Calu3 (cell line): ENCODE data around the gene NSUN6. TPM values are rescaled to one million over a fixed set of nuclear protein-coding genes. Genes with fewer than 3 reads are reported as not detected.

ENCODE experiments used
- BruUV-seq: library from RNA; stranded (reverse); fragments of 400-500 nt; replicated peaks from 2 replicates; lab custom pipeline; 2021; lab: Mats Ljungman, UMichigan
- CTCF ChIA-PET: fragments of 300-600 bp; sonication (Branson Sonifier 250); formaldehyde crosslinking; loops from one replicate; lab custom pipeline; 2022; ENCODE audit warnings: antibody characterized with exemption; lab: Charles Lee
- DNase-seq: peaks from one replicate; pipeline ENCODE4 v3.0.0; 2022
- H3K27ac Mint-ChIP-seq: one replicate; pipeline ENCODE4 v1.8.0; 2022; ENCODE audit warnings: mixed read lengths; ENCODE audit not compliant: unreplicated experiment
- H3K27me3 Mint-ChIP-seq: one replicate; pipeline ENCODE4 v1.8.0; 2022; ENCODE audit warnings: mixed read lengths; ENCODE audit not compliant: unreplicated experiment
- H3K36me3 Mint-ChIP-seq: one replicate; pipeline ENCODE4 v1.8.0; 2022; ENCODE audit warnings: mild to moderate bottlenecking, moderate library complexity, mixed read lengths; ENCODE audit not compliant: insufficient read depth, unreplicated experiment
- H3K4me1 Mint-ChIP-seq: one replicate; pipeline ENCODE4 v1.8.0; 2022; ENCODE audit warnings: mild to moderate bottlenecking, low read depth, mixed read lengths; ENCODE audit not compliant: unreplicated experiment
- H3K4me3 Mint-ChIP-seq: one replicate; pipeline ENCODE4 v1.8.0; 2022; ENCODE audit warnings: mild to moderate bottlenecking, low read depth, moderate library complexity, mixed read lengths; ENCODE audit not compliant: unreplicated experiment
- H3K9me3 Mint-ChIP-seq: one replicate; pipeline ENCODE4 v1.8.0; 2022; ENCODE audit warnings: low read depth, mixed read lengths; ENCODE audit not compliant: unreplicated experiment
- intact Hi-C: fragments of 100-400 bp; cut with micrococcal nuclease; formaldehyde crosslinking; loops from one replicate; pipeline ENCODE4 v1.10.0; 2022; ENCODE audit not compliant: unreplicated experiment
- total RNA-seq: library from RNA; stranded (reverse); gene quantifications from 2 replicates; pipeline ENCODE4 v1.2.3, GENCODE V29; 2022
- TF ChIP-seq, protein P1 (sequence below): fragments of 200-600 bp; IDR thresholded peaks from one replicate; pipeline ENCODE4 v1.8.0; 2022; ENCODE audit warnings: antibody characterized with exemption; ENCODE audit not compliant: unreplicated experiment

Gene NSUN6
- total RNA-seq, 1 experiment from 2014 or later = 10.5 TPM

DNA sequence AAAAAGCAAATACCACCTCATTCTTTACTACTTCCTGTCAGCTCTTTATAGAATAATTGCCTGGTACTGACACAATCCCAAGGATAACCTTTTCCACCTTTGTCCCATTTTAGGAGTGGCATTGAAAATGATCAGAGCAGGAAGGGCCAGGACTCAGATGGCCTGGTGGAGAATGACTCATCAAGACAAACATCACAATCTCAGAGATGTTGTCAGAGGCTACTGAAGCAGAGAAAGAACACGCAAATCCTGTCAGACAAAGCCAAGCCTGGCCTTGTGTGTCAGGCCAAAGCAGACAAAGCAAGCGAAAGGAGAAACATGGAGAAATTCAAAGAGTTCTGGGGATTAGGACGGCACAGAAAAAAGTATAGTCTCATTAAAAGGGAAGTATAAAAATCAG, 40.9 kb downstream of the NSUN6 start:
- DNase-seq = peak; percentile 37
- peak overlapping the region; percentile 84 for H3K27ac Mint-ChIP-seq
- intact Hi-C loops = loop anchor here (5.0 kb wide), 1 partner anchor 42 kb away; the partner anchor contains the start of gene NSUN6
- H3K4me1 Mint-ChIP-seq = peaks cover 9% of the 10 kb centered on the region
- H3K36me3 Mint-ChIP-seq = peaks cover 5% of the 10 kb centered on the region
- BruUV-seq = no TSS peak
- no peaks in the 10 kb centered on the region for H3K27me3 Mint-ChIP-seq
- CTCF ChIA-PET = no interaction called here
- no peaks in the 10 kb centered on the region for H3K9me3 Mint-ChIP-seq
- TF ChIP-seq, protein P1, sequence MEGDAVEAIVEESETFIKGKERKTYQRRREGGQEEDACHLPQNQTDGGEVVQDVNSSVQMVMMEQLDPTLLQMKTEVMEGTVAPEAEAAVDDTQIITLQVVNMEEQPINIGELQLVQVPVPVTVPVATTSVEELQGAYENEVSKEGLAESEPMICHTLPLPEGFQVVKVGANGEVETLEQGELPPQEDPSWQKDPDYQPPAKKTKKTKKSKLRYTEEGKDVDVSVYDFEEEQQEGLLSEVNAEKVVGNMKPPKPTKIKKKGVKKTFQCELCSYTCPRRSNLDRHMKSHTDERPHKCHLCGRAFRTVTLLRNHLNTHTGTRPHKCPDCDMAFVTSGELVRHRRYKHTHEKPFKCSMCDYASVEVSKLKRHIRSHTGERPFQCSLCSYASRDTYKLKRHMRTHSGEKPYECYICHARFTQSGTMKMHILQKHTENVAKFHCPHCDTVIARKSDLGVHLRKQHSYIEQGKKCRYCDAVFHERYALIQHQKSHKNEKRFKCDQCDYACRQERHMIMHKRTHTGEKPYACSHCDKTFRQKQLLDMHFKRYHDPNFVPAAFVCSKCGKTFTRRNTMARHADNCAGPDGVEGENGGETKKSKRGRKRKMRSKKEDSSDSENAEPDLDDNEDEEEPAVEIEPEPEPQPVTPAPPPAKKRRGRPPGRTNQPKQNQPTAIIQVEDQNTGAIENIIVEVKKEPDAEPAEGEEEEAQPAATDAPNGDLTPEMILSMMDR = no peak
- peak overlapping the region; percentile 20 for H3K4me3 Mint-ChIP-seq

DNA sequence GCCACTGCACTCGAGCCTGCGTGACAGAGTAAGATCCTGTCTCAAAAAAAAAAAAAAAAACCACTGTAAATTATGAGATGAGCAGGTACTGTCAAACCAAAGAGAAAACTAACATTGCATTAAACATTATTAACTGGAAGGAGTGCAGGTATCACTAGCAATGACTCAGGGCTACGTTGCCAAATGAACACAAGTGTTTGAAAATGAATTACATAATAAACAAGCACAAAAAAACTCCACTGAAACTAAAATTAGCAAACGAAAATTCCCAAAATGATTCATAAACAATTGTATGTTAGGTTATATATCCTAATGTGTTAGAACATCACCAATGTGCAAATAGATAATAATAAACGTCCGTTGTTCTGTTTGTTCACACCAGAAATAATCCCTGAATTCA, 42.8 kb downstream of the NSUN6 start:
- intact Hi-C loops = no loop called here
- CTCF ChIA-PET = no interaction called here
- Mint-ChIP-seq H3K4me3 (no peak overlapping the region), H3K27me3 (no peaks in the 10 kb centered on the region), H3K36me3 (peaks cover 5% of the 10 kb centered on the region), H3K4me1 (peaks cover 9% of the 10 kb centered on the region), H3K9me3 (no peaks in the 10 kb centered on the region), H3K27ac (no peak overlapping the region)
- no peak for DNase-seq
- no TSS peak for BruUV-seq
- TF ChIP-seq, protein P1 = no peak

DNA sequence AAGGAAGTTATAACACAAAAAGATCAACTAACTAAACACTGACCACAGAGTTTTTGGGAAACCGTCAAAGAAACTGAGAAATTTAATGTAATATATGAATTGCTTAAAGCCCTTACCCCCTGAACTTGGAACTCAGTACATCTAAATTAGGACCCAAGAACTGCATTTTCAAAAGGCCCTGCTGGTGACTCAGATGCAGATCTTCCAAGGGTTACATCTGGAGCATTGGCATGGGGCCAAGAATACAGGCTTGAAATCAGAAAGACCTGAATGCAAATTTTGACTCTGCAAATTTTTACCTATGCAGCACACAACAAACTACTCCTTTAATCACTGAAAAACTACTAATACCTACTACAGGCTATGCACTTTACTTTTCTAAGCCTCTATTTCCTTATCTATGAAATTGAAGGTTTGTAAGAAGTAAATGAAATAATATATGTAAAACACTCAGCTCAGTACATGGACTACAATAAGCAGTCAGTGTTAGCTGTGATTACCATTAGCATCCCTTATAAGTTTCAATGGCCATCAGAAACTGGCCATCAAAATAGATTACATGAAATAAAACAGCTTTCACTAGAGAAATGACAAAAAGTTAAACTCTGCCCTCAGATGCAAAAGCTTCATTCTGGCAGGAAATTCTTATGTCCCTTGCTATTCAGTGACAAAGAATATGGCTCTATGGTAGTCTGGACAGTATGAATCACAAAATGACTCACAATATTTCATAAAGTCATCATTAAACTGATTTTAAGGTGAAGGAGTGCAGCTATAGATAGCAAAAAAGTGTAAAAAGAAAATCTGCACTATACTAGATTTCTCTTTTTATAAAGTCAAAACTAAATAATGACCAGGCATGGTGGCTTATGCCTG, 43.6 kb downstream of the NSUN6 start:
- peak; percentile 59 for DNase-seq
- intact Hi-C loops = no loop called here
- H3K9me3 Mint-ChIP-seq = no peaks in the 10 kb centered on the region
- H3K36me3 Mint-ChIP-seq = peaks cover 5% of the 10 kb centered on the region
- H3K4me1 Mint-ChIP-seq = peaks cover 9% of the 10 kb centered on the region
- no TSS peak for BruUV-seq
- no peaks in the 10 kb centered on the region for H3K27me3 Mint-ChIP-seq
- no peak overlapping the region for H3K27ac Mint-ChIP-seq
- no peak overlapping the region for H3K4me3 Mint-ChIP-seq
- TF ChIP-seq, protein P1 = no peak
- CTCF ChIA-PET = interaction anchor here (0.5 kb wide), 1 partner anchor 143 kb away, joined by 7 read pairs; no protein-coding TSS in a partner anchor

DNA sequence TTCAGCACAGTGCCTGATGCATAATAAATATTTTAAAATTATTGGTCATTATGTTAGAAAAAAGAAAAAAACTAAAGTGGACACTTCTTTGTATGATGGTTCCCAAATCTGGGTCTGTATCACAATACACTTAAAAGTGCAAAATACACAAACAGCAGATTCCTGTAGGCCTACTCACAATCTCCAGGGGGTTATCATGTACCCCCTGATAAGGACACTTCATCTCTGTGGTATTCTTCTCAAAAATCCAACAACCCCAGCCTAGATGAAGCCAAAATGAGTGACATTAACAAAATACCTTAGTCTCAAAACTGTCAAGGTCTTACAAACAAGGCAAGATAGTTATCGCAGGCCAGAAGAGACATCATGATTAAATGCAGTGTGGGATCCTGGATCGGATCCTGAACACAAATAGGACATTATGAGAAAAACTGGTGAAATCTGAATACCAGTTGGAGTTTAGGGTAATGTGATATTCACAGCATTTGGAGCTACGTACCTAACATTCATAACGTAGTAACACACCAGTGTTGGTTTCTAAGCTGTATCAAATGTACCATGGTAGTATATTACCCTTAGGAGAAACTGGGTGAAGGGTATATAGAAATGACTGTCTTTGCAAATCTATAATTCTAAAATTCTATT, 45.2 kb downstream of the NSUN6 start:
- TF ChIP-seq, protein P1 = no peak
- no peak for DNase-seq
- H3K4me3 Mint-ChIP-seq = no peak overlapping the region
- H3K9me3 Mint-ChIP-seq = no peaks in the 10 kb centered on the region
- H3K4me1 Mint-ChIP-seq = peaks cover 9% of the 10 kb centered on the region
- intact Hi-C loops = no loop called here
- no peak overlapping the region for H3K27ac Mint-ChIP-seq
- CTCF ChIA-PET = no interaction called here
- no TSS peak for BruUV-seq
- peaks cover 5% of the 10 kb centered on the region for H3K36me3 Mint-ChIP-seq
- H3K27me3 Mint-ChIP-seq = no peaks in the 10 kb centered on the region
